Middle frontal gyrus (tissue), 1 donor: Measurements from ENCODE around the gene PRKCSH.
"Not testable (repeated sequence)": the region's sequence is repeated elsewhere in the genome, so short reads cannot be mapped to it uniquely, and the experiment has no call there.

Source experiments
- DNase-seq: peaks from one replicate; pipeline ENCODE4 v3.0.0-alpha.2; 2015; ENCODE audit warnings: low spot score; ENCODE audit errors: extremely low spot score

Gene PRKCSH

GRCh38 chr19:11435057-11435832, at the start of gene PRKCSH, which contains the start of gene ODAD3:
PRKCSH (plus strand) TSS chr19:11435635; CDS start chr19:11436118, 483 bp downstream.
ODAD3 (minus strand) TSS chr19:11435121; CDS start chr19:11435016, 105 bp downstream.
- peak; percentile 99 for DNase-seq

GRCh38 chr19:11387162-11388034, 48.0 kb upstream of the PRKCSH start:
- no peak for DNase-seq

GRCh38 chr19:11390359-11390758, 45.1 kb upstream of the PRKCSH start:
- DNase-seq: no peak

GRCh38 chr19:11390933-11391680, 44.3 kb upstream of the PRKCSH start:
- DNase-seq: no peak

- no peak for DNase-seq
Measured at GRCh38 chr19:11397089-11397610, 38.3 kb upstream of the PRKCSH start.

- DNase-seq: no peak
Measured at GRCh38 chr19:11399667-11400066, 35.8 kb upstream of the PRKCSH start.

- no peak for DNase-seq
Measured at GRCh38 chr19:11400798-11401197, 34.6 kb upstream of the PRKCSH start.

- no peak for DNase-seq
Measured at GRCh38 chr19:11401808-11402543, 33.5 kb upstream of the PRKCSH start.

- DNase-seq: no peak
Measured at GRCh38 chr19:11404588-11405222, 30.7 kb upstream of the PRKCSH start.

- no peak for DNase-seq
Measured at GRCh38 chr19:11405846-11406643, 29.4 kb upstream of the PRKCSH start.

- DNase-seq: not testable (repeated sequence)
Measured at GRCh38 chr19:11406703-11407236, 28.7 kb upstream of the PRKCSH start.

GRCh38 chr19:11408591-11408990, 26.8 kb upstream of the PRKCSH start:
- DNase-seq: no peak

- DNase-seq: no peak
Measured at GRCh38 chr19:11410682-11411081, 24.8 kb upstream of the PRKCSH start.

GRCh38 chr19:11414544-11414943, 20.9 kb upstream of the PRKCSH start:
- no peak for DNase-seq

GRCh38 chr19:11416346-11417052, 18.9 kb upstream of the PRKCSH start:
- no peak for DNase-seq

- no peak for DNase-seq
Measured at GRCh38 chr19:11418094-11418548, 17.3 kb upstream of the PRKCSH start.

GRCh38 chr19:11418549-11419506, 16.6 kb upstream of the PRKCSH start, which contains the start of gene RGL3:
RGL3 (minus strand) TSS chr19:11419314; CDS start chr19:11419278, 36 bp downstream.
- DNase-seq: no peak
